Sigmoid colon (tissue), 4 donors: ENCODE data around the gene TFIP11.

Experiments
- POLR2A ChIP-seq, 2 donors: fragments of 450-650 bp; IDR thresholded peaks; one replicate each; pipeline ENCODE4 v1.6.1; 2016; ENCODE audit warnings: antibody characterized with exemption in 2 of 2, mild to moderate bottlenecking in 2 of 2, moderate library complexity in 2 of 2
- POLR2AphosphoS5 ChIP-seq, 4 donors: sonication (generic); formaldehyde crosslinking; IDR thresholded peaks; one replicate each; pipeline ENCODE4 v1.6.1; 2017; ENCODE audit warnings: antibody characterized with exemption in 4 of 4
- TF ChIP-seq, protein P1 (sequence below), 4 experiments: fragments of 450-650 bp in 3 of 4; fragments of 200-600 bp in 1 of 4; IDR thresholded peaks; one replicate each; pipeline ENCODE4 v1.5.1; 2016 to 2019; ENCODE audit warnings: antibody characterized with exemption in 4 of 4, mild to moderate bottlenecking in 3 of 4, moderate library complexity in 2 of 4

DNA sequence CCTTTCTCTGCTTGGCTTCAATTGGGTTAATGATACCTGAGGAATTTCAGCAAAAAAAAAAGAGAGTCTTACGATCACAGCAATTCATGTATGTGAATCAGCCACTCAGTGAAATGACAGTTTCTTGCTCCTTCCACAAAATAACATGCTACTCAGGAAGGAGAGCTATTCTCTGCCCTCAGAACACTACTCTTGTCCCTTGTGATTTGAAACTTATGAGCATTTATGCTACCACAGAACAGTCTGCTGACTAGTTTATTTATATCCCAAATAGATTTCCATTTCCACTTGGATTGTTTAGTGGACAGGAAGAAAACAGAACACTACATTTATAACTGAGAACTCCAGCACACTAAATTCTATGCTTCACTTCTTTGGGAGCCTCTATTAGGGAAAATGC lies 8.5 kb downstream of the TFIP11 start:
- TF ChIP-seq, protein P1, sequence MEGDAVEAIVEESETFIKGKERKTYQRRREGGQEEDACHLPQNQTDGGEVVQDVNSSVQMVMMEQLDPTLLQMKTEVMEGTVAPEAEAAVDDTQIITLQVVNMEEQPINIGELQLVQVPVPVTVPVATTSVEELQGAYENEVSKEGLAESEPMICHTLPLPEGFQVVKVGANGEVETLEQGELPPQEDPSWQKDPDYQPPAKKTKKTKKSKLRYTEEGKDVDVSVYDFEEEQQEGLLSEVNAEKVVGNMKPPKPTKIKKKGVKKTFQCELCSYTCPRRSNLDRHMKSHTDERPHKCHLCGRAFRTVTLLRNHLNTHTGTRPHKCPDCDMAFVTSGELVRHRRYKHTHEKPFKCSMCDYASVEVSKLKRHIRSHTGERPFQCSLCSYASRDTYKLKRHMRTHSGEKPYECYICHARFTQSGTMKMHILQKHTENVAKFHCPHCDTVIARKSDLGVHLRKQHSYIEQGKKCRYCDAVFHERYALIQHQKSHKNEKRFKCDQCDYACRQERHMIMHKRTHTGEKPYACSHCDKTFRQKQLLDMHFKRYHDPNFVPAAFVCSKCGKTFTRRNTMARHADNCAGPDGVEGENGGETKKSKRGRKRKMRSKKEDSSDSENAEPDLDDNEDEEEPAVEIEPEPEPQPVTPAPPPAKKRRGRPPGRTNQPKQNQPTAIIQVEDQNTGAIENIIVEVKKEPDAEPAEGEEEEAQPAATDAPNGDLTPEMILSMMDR (IDR thresholded peaks at IDR 0.05) = no peak
- no peak for TF ChIP-seq POLR2A (IDR thresholded peaks at IDR 0.05)
- no peak for TF ChIP-seq POLR2AphosphoS5 (IDR thresholded peaks at IDR 0.05)
